ENCODE results near the gene RARRES1.
"Not testable (repeated sequence)": the region's sequence is repeated elsewhere in the genome, so short reads cannot be mapped to it uniquely, and the experiment has no call there.

The RARRES1 gene

GRCh38 chr3:158733656-158734055 is 1.4 kb upstream of the RARRES1 start:
- no peak for DNase-seq (ENCODE audit: low read depth)

- DNase-seq (ENCODE audit: low read depth), result no peak
These were observed 571 bp upstream of the RARRES1 start for GRCh38 chr3:158732856-158733200.

GRCh38 chr3:158731486-158731885 is 771 bp downstream of the RARRES1 start:
- DNase-seq (ENCODE audit: low read depth), result no peak

DNA sequence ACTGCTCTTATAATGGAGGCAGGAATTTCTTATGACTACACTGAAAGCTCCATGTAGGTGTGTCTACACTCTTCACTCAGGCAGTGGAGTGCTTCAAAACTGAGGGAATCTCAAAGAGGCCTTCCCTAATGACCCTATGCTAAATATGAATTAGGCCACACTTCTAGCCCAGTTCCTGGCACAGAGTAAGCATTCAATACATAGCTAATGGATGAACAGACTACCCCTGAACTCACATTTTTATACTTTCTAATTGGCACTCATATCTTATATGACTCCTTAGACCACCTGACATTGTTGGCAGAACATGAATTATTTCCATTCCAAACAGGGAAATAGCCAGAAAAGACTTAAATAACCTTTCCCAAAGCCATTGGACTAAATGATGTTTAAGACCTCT is 3.4 kb downstream of the RARRES1 start:
- no peak for DNase-seq (ENCODE audit: low read depth)

DNA sequence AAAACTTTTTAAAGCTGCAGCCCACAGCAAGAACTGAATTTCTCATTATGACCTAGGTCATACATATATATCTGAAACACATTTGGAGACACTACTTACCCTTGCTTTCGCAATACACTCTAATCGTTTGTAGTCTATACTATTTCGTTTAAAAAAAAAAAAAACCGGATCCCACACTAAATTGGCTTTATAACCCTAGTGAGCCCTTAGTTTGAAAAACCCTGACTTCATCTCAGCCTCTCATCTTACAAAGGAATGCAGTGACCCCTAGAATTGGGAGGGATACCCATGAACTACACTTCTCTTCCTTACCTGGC is 4.2 kb downstream of the RARRES1 start:
- no peak for DNase-seq (ENCODE audit: low read depth)

DNA sequence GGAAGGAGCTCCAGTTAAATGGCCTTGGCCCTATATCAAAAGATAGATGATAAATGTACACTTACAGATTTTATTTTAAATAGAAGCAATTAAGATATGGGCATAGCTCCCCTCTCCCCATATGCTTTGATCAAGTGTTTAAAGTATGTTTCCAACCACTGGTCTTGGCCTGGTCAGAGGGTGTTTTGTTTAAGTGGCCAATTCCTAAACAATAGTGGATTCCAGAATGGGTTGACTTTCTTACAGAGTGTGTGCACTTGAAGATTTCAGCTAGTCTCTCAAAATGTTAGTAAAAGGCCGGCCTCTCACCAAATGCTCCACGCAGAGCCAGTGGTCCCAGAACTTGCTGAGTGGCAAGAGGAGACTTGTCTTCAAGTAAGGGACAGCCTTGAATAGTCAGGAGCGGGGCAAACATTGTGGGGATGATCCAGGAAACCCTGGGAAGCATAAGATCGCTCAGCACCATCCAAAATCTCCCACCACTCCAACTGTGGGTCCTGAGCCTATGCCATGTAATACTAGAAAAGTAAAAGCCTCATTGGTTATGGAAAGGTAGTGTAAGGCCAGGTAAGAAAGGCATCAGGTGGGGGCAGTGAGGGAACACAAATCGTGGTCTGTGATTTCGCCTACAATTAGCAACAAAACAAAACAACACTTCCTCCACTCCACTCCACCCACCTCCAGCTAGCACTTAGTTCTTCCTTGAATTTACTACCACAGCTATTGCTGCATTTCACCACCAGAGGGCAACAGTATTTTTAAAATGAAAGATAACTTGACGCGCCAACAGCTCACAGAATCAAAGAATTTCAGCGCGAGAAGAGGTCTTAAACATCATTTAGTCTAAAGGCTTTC is 4.8 kb downstream of the RARRES1 start:
- no peak for DNase-seq (ENCODE audit: low read depth)

DNA sequence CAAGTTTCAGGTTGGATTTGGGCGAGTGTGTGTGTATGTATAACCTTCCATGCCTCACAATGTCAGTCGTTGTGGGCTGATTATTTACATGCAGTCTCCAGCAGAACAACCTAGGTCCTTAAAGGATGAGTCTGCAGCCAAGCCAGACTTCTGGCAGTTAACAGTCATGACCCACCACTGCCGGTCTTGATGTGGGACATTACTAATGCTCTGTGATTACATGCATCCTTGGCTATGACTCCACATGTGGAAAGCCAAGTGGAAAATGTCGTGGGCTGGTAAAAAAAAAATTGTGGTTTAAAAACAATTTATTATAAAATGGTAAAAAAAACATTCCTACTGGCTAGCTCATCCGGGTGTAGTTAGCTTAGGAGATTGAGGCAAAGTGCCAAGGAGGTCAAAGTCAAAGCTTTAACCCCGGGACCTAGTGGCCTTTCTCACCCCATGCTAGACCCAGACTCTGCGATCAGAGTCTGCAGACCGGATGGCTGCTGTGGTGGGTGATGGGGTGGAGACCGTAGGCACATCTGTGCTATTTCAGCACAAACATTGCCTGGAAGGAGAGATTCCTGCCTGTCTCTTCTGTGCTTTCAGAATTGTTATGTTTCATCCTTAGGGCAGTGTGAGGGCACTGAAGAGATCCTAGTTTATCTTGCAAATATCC is 6.8 kb downstream of the RARRES1 start:
- peak; percentile 91 for DNase-seq (ENCODE audit: low read depth)

GRCh38 chr3:158723991-158724390 is 8.3 kb downstream of the RARRES1 start:
- no peak for DNase-seq (ENCODE audit: low read depth)

DNA sequence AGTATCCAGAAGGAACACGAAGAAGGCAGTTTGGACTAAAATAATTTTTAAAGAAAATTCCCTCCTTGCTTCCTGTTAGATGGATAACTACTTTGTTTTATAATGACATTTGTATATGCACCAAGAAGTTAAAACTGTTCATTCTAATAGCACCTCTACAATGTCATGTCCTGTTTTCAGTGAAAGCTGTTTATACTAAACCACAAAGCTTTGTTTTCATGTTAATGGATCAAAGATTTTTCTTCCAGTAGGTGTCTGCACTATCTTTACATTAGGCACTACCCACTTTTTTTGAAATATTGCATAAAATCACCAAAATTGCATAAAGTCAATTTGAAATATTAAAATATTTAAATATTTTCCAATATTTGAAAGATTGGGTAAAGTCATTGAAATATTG is 10.1 kb downstream of the RARRES1 start:
- no peak for DNase-seq (ENCODE audit: low read depth)

DNA sequence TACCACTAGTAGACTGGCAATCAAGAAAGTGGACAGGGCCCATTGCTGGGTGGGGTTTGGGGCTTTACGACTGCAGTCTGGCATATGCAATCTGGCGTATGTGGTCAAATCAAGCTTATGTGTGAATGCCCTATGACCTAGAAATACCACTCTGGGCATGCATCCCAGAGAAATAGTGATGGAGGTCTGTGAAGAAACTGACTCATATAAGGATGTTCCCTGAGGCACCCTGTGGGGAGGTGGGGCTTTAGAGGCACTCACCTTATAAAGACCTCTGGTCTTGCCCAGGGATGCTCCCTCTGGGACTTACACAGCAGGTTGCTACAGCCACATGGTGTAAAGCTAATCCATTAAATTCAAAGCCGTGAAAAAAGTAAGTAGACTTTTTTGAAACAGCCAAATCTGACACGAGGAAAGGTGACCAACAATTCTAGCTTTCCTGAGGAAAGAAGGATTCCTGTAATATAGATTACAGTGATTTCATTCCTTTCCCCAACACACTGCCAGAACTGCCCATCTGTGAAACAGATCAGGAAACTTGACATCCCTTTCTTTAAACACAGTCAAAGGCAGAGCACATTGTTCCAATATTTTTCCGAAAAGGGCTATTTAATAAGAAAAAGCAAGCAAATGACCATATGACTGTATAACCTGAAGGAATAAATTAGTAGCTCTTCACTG is 13.6 kb downstream of the RARRES1 start:
- DNase-seq (ENCODE audit: low read depth), result peak; percentile 81

DNA sequence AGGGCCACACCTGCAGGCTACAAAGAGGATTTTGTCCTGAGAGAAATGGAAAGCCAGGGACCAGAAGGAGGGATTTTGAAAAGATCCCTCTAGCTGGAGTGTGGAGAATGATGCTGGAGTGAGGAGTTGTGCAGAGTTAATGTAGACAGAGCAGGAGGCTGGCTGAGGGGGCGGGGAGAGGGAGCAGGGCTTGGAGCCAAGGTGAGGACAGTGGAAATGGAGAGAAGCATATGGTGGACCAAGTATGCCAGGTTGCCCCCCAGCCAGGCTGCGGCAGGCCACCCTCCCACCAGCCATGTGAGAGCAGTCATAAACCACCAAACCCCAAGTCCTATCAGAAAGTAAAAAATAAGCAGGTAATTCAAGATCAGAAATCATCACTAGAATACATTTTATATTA is 14.7 kb downstream of the RARRES1 start:
- no peak for DNase-seq (ENCODE audit: low read depth)

- no peak for DNase-seq (ENCODE audit: low read depth)
These were observed 19.2 kb downstream of the RARRES1 start for GRCh38 chr3:158713094-158713499.

GRCh38 chr3:158712443-158712842 is 19.8 kb downstream of the RARRES1 start:
- DNase-seq (ENCODE audit: low read depth), result no peak

DNA sequence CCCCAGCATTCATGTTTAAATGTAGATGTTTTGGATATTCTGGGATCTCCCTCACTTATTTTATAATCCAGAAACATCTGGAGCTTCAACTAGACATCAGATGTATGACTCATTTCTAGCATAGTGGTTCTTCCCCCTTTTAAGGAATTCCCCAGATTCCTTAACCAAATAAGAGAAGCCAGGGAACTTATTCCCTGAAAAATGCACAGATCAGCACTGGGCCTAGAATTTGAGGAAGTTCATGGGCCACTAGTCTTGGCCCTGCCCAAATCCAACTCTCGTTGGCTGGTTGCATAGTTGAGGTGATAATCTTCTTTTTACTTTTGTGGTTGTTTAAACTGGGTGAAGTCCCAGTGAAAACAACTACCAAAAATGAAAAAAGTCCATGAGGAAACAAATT is 20.4 kb downstream of the RARRES1 start:
- DNase-seq (ENCODE audit: low read depth), result peak; percentile 81

GRCh38 chr3:158710601-158711000 is 21.7 kb downstream of the RARRES1 start:
- DNase-seq (ENCODE audit: low read depth), result no peak

DNA sequence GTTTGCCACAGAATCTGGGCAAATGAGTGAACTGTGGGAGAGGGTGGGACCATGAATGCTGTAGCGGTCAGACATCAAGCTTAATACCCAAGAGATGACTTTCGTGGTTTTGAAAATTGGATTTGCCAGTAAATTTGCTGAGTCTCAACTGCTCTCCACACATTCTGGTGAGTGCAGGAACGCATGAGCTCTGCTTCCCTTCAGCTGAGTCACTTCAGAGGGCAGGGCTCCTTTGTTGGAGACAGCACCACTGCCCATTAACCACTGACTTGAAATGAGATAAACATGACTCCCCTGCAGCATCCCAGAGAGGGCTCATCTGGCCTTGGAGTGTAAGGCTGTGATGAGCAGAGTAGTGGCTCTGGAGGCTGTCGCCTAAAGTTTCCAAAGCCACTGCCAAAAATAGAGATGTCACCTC is 22.6 kb downstream of the RARRES1 start:
- peak; percentile 99 for DNase-seq (ENCODE audit: low read depth)

DNA sequence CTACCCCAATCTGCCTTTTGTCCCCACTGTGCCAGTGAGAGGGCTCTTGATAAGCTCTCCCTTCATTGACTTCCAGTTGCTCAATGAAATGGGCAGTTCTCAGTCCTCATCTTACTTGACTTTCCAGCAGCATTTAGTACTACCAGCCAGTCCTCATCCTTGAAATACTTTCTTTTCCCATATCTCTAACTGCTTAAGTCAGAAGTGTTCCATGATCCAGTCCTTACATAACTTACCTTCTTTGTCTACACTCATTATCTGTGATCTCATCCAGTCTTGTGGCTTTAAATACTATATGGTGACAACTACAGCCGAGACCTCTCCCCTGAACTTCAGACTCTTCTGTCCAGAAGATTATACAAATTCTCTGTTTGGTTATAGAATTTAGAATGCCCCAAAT is 28.7 kb downstream of the RARRES1 start:
- DNase-seq (ENCODE audit: low read depth), result no peak

DNA sequence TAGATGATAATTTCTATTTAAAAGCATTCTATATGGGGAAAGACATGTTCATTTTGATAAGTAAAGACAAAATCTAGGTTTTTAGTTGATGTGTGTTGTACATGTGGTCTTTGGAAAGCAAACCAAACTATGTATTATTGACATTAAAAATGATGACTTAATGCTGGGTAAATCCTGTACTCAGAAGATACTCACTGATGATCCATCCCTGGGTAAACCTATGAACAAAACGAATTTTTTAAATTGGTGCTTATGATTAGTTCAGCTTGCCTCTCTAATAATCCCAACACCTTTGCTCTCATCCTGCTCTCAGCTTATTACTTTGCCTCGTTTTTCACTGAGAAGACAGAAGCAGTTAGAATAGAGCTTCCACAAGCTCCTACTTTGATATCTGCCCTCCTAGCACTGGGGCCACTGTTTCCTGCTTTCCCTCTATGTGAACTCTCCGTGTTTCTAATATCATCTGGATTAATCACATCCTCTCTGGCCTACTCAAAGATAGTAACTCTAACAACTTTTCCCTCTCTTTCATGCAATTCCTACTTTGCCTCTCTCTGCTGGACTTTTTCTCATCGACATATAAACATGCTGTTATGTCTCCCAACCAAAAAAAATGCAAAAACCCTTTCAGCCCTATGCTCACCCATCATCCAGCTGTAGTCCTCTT is 29.3 kb downstream of the RARRES1 start:
- no peak for DNase-seq (ENCODE audit: low read depth)

DNA sequence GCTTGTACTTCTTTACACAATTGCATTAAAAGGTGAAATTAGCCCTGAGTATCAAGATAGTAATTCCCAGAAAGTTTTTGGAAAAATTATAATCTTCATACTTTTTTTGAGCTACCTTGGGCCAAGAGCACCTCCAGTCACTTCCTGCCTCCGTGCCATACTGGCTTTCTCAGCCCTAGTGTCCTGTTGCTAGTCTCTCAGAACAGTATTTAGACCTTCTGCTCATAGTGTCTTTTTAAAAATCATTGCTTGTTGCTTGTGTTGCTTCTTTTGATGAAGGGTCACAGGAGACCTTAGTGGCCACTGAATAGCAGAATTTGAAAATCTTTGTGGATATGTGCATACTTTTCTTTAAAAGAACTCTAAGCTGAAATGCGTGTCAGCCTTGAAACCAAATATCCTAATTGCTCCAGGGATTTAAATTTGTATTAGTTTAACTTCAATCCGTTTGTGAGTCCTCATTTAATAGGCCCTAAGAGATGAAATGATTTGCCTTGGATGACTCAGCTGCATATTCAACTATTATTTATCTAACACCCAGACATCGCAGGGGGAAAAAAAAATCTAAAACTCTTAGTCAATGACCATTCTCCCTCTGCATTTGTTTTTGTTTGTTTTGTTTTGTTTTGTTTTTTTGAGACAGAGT is 30.7 kb downstream of the RARRES1 start:
- DNase-seq (ENCODE audit: low read depth), result no peak

GRCh38 chr3:158700559-158700958 is 31.7 kb downstream of the RARRES1 start:
- DNase-seq (ENCODE audit: low read depth), result no peak

- no peak for DNase-seq (ENCODE audit: low read depth)
These were observed 35.6 kb downstream of the RARRES1 start for GRCh38 chr3:158696618-158697017.

DNA sequence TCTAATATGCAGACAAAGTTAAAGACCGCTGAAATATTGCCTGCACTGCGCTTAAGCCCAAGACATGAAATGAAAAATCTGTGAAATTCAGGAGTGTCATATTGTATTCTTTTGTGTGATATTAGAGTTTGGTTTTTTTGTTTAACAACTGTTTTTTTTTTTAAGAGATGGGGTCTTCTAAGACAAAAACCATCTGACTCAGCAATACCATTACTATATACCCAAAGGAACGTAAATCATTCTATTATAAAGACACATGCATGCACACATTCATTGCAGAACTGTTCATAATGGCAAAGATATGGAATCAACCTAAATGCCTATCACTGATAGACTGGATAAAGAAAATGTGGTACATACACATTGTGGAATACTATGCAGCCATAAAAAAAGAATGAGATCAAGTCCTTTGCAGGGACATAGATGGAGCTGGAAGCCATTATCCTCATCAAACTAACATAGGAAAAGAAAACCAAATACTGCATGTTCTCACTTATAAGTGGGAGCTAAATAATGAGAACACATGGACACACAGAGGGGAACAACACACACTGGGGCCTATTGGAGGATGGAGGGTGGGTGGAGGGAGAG is 38.3 kb downstream of the RARRES1 start:
- DNase-seq (ENCODE audit: low read depth), result not testable (repeated sequence)

Measured in GM04503 (cell line).